ENCODE measurements around the gene NT5C3B. TPM values are rescaled to one million over a fixed set of nuclear protein-coding genes. Genes with fewer than 3 reads are reported as not detected.
"Not testable (repeated sequence)": the region's sequence is repeated elsewhere in the genome, so short reads cannot be mapped to it uniquely, and the experiment has no call there.

The NT5C3B gene
- total RNA-seq, 1 donor from 2014 or later = 59.9 TPM

GRCh38 chr17:41864836-41865595, 29.0 kb upstream of the NT5C3B start, which contains the start of gene KLHL11:
Gene KLHL11, minus strand, starts transcription at chr17:41865423. Its CDS starts 53 bp downstream, at chr17:41865370.
- H3K36me3 Mint-ChIP-seq (ENCODE audit: low read depth) = peaks cover 44% of the 10 kb centered on the region
- H3K27ac Mint-ChIP-seq = peak within 1 kb of the TSS; percentile 81
- H3K4me1 Mint-ChIP-seq (ENCODE audit: low read depth) = peaks cover 46% of the 10 kb centered on the region
- DNase-seq (ENCODE audit: low spot score) = peak; percentile 87
- intact Hi-C loops (cut with micrococcal nuclease) = loop anchor here (2.0 to 10.0 kb wide), 5 partner anchors 54 to 407 kb away; partner anchors contain the start of genes ACLY, DNAJC7, HAP1 and ODAD4
- peak within 1 kb of the TSS; percentile 75 for H3K4me3 Mint-ChIP-seq (ENCODE audit: low read depth)
- no peaks in the 10 kb centered on the region for H3K27me3 Mint-ChIP-seq (ENCODE audit: low read depth)
- no peaks in the 10 kb centered on the region for H3K9me3 Mint-ChIP-seq

GRCh38 chr17:41864498-41864835, 28.4 kb upstream of the NT5C3B start:
- H3K9me3 Mint-ChIP-seq = no peaks in the 10 kb centered on the region
- H3K27me3 Mint-ChIP-seq (ENCODE audit: low read depth) = no peaks in the 10 kb centered on the region
- DNase-seq (ENCODE audit: low spot score) = peak; percentile 56
- H3K36me3 Mint-ChIP-seq (ENCODE audit: low read depth) = peaks cover 39% of the 10 kb centered on the region
- peaks cover 41% of the 10 kb centered on the region for H3K4me1 Mint-ChIP-seq (ENCODE audit: low read depth)
- no peak overlapping the region for H3K4me3 Mint-ChIP-seq (ENCODE audit: low read depth)
- intact Hi-C loops (cut with micrococcal nuclease) = loop anchor here (2.0 to 10.0 kb wide), 3 partner anchors 54 to 150 kb away; partner anchors contain the start of genes ACLY, DNAJC7 and HAP1
- H3K27ac Mint-ChIP-seq = no peak overlapping the region

GRCh38 chr17:41863074-41863848, 27.2 kb upstream of the NT5C3B start:
- Mint-ChIP-seq H3K4me3 (ENCODE audit: low read depth) (no peak overlapping the region), H3K4me1 (ENCODE audit: low read depth) (peaks cover 32% of the 10 kb centered on the region), H3K9me3 (no peaks in the 10 kb centered on the region), H3K36me3 (ENCODE audit: low read depth) (peaks cover 28% of the 10 kb centered on the region), H3K27ac (no peak overlapping the region), H3K27me3 (ENCODE audit: low read depth) (no peaks in the 10 kb centered on the region)
- peak; percentile 18 for DNase-seq (ENCODE audit: low spot score)
- intact Hi-C loops (cut with micrococcal nuclease) = loop anchor here (10.0 kb wide), 2 partner anchors 128 to 152 kb away; partner anchors contain the start of genes DNAJC7 and HAP1

GRCh38 chr17:41860254-41860931, 24.4 kb upstream of the NT5C3B start:
- peaks cover 13% of the 10 kb centered on the region for H3K4me1 Mint-ChIP-seq (ENCODE audit: low read depth)
- no peak overlapping the region for H3K4me3 Mint-ChIP-seq (ENCODE audit: low read depth)
- H3K27me3 Mint-ChIP-seq (ENCODE audit: low read depth) = no peaks in the 10 kb centered on the region
- peaks cover 15% of the 10 kb centered on the region for H3K36me3 Mint-ChIP-seq (ENCODE audit: low read depth)
- no peaks in the 10 kb centered on the region for H3K9me3 Mint-ChIP-seq
- intact Hi-C loops (cut with micrococcal nuclease) = loop anchor here (10.0 kb wide), 2 partner anchors 126 to 154 kb away; partner anchors contain the start of genes DNAJC7 and HAP1
- H3K27ac Mint-ChIP-seq = no peak overlapping the region
- no peak for DNase-seq (ENCODE audit: low spot score)

- H3K4me3 Mint-ChIP-seq (ENCODE audit: low read depth); H3K27me3 Mint-ChIP-seq (ENCODE audit: low read depth); H3K9me3 Mint-ChIP-seq; intact Hi-C loops (cut with micrococcal nuclease); H3K27ac Mint-ChIP-seq; DNase-seq (ENCODE audit: low spot score): not testable (repeated sequence)
- Mint-ChIP-seq H3K4me1 (ENCODE audit: low read depth) (peaks cover 28% of the 10 kb centered on the region), H3K36me3 (ENCODE audit: low read depth) (peaks cover 75% of the 10 kb centered on the region)
These were observed 15.3 kb upstream of the NT5C3B start for GRCh38 chr17:41851382-41851781.

- H3K4me3 Mint-ChIP-seq (ENCODE audit: low read depth) = no peak overlapping the region
- no peaks in the 10 kb centered on the region for H3K27me3 Mint-ChIP-seq (ENCODE audit: low read depth)
- peaks cover 28% of the 10 kb centered on the region for H3K4me1 Mint-ChIP-seq (ENCODE audit: low read depth)
- no peak overlapping the region for H3K27ac Mint-ChIP-seq
- intact Hi-C loops (cut with micrococcal nuclease) = no loop called here
- no peaks in the 10 kb centered on the region for H3K9me3 Mint-ChIP-seq
- DNase-seq (ENCODE audit: low spot score) = no peak
- peaks cover 62% of the 10 kb centered on the region for H3K36me3 Mint-ChIP-seq (ENCODE audit: low read depth)
These were observed 13.4 kb upstream of the NT5C3B start for GRCh38 chr17:41849251-41849990.

- Mint-ChIP-seq H3K4me3 (ENCODE audit: low read depth) (no peak overlapping the region), H3K4me1 (ENCODE audit: low read depth) (peaks cover 26% of the 10 kb centered on the region), H3K36me3 (ENCODE audit: low read depth) (peaks cover 55% of the 10 kb centered on the region), H3K9me3 (no peaks in the 10 kb centered on the region), H3K27me3 (ENCODE audit: low read depth) (no peaks in the 10 kb centered on the region), H3K27ac (no peak overlapping the region)
- no peak for DNase-seq (ENCODE audit: low spot score)
- intact Hi-C loops (cut with micrococcal nuclease) = no loop called here
These were observed 12.8 kb upstream of the NT5C3B start for GRCh38 chr17:41848788-41849187.

GRCh38 chr17:41844971-41845370, 8.9 kb upstream of the NT5C3B start:
- DNase-seq (ENCODE audit: low spot score) = no peak
- intact Hi-C loops (cut with micrococcal nuclease) = no loop called here
- Mint-ChIP-seq H3K27ac (no peak overlapping the region), H3K27me3 (ENCODE audit: low read depth) (no peaks in the 10 kb centered on the region), H3K4me1 (ENCODE audit: low read depth) (peaks cover 8% of the 10 kb centered on the region), H3K36me3 (ENCODE audit: low read depth) (peaks cover 26% of the 10 kb centered on the region), H3K9me3 (no peaks in the 10 kb centered on the region), H3K4me3 (ENCODE audit: low read depth) (no peak overlapping the region)

- H3K27ac Mint-ChIP-seq; DNase-seq (ENCODE audit: low spot score); intact Hi-C loops (cut with micrococcal nuclease); H3K27me3 Mint-ChIP-seq (ENCODE audit: low read depth); H3K4me1 Mint-ChIP-seq (ENCODE audit: low read depth); H3K9me3 Mint-ChIP-seq; H3K36me3 Mint-ChIP-seq (ENCODE audit: low read depth); H3K4me3 Mint-ChIP-seq (ENCODE audit: low read depth): not testable (repeated sequence)
These were observed 4.7 kb upstream of the NT5C3B start for GRCh38 chr17:41840781-41841180.

- H3K4me1 Mint-ChIP-seq (ENCODE audit: low read depth) = peaks cover 13% of the 10 kb centered on the region
- H3K27ac Mint-ChIP-seq; H3K4me3 Mint-ChIP-seq (ENCODE audit: low read depth); H3K27me3 Mint-ChIP-seq (ENCODE audit: low read depth); H3K9me3 Mint-ChIP-seq; H3K36me3 Mint-ChIP-seq (ENCODE audit: low read depth); intact Hi-C loops (cut with micrococcal nuclease); DNase-seq (ENCODE audit: low spot score): not testable (repeated sequence)
These were observed 3.4 kb upstream of the NT5C3B start for GRCh38 chr17:41839448-41839847.

- H3K4me1 Mint-ChIP-seq (ENCODE audit: low read depth) = peaks cover 16% of the 10 kb centered on the region
- no peaks in the 10 kb centered on the region for H3K9me3 Mint-ChIP-seq
- peaks cover 8% of the 10 kb centered on the region for H3K27me3 Mint-ChIP-seq (ENCODE audit: low read depth)
- peaks cover 14% of the 10 kb centered on the region for H3K36me3 Mint-ChIP-seq (ENCODE audit: low read depth)
- peak within 1 kb of the TSS; percentile 76 for H3K4me3 Mint-ChIP-seq (ENCODE audit: low read depth)
- no peak within 1 kb of the TSS for H3K27ac Mint-ChIP-seq
- intact Hi-C loops (cut with micrococcal nuclease) = no loop called here
- DNase-seq (ENCODE audit: low spot score) = no peak
These were observed 1.9 kb upstream of the NT5C3B start, which contains the start of gene KLHL10 for GRCh38 chr17:41837761-41838538. Gene KLHL10, plus strand, starts transcription at chr17:41837825. Its CDS starts 108 bp downstream, at chr17:41837933.
